LNCAP (cell line): ENCODE measurements around the gene ENO2.

Experiments used
- CTCF ChIP-seq: fragments of 450-650 bp; IDR thresholded peaks from 2 replicates; pipeline ENCODE4 v1.5.1; 2017; ENCODE audit warnings: mild to moderate bottlenecking

Gene ENO2

GRCh38 chr12:6958609-6959057 lies 44.3 kb downstream of the ENO2 start:
- TF ChIP-seq CTCF: no peak

- no peak for TF ChIP-seq CTCF
Observed at GRCh38 chr12:6959058-6959804, 44.9 kb downstream of the ENO2 start.

GRCh38 chr12:6959805-6960592 lies 45.6 kb downstream of the ENO2 start:
- TF ChIP-seq CTCF: no peak

GRCh38 chr12:6960593-6961277 lies 46.4 kb downstream of the ENO2 start:
- TF ChIP-seq CTCF: no peak

- no peak for TF ChIP-seq CTCF
Observed at GRCh38 chr12:6961278-6961694, 46.9 kb downstream of the ENO2 start.

GRCh38 chr12:6961695-6962284 lies 47.4 kb downstream of the ENO2 start:
- TF ChIP-seq CTCF: peak; percentile 59

GRCh38 chr12:6962285-6963015 lies 48.1 kb downstream of the ENO2 start:
- no peak for TF ChIP-seq CTCF
